ENCODE results near the gene USHBP1. TPM values are rescaled to one million over a fixed set of nuclear protein-coding genes. Genes with fewer than 3 reads are reported as not detected.
A peak's percentile ranks its signal among the peaks of the same experiment; 100 is the strongest.

The USHBP1 gene
- total RNA-seq, 1 donor from 2014 or later = not detected

- no peak overlapping the region for H3K27ac Mint-ChIP-seq (ENCODE audit: unreplicated experiment)
- H3K4me1 Mint-ChIP-seq (ENCODE audit: unreplicated experiment) = peaks cover 8% of the 10 kb centered on the region
- peaks cover 4% of the 10 kb centered on the region for H3K27me3 Mint-ChIP-seq (ENCODE audit: unreplicated experiment)
- H3K9me3 Mint-ChIP-seq (ENCODE audit: unreplicated experiment) = no peaks in the 10 kb centered on the region
- H3K4me3 Mint-ChIP-seq (ENCODE audit: unreplicated experiment) = no peak overlapping the region
- DNase-seq (ENCODE audit: extremely low spot score, unreplicated experiment) = no peak
- H3K36me3 Mint-ChIP-seq (ENCODE audit: unreplicated experiment) = no peaks in the 10 kb centered on the region
- TF ChIP-seq CTCF (IDR thresholded peaks at IDR 0.05) = no peak
Measured at GRCh38 chr19:17256130-17256529, 8.4 kb downstream of the USHBP1 start.

GRCh38 chr19:17255150-17255621 lies 9.4 kb downstream of the USHBP1 start:
- Mint-ChIP-seq H3K9me3 (ENCODE audit: unreplicated experiment) (no peaks in the 10 kb centered on the region), H3K27ac (ENCODE audit: unreplicated experiment) (no peak overlapping the region), H3K36me3 (ENCODE audit: unreplicated experiment) (no peaks in the 10 kb centered on the region), H3K27me3 (ENCODE audit: unreplicated experiment) (peaks cover 2% of the 10 kb centered on the region), H3K4me3 (ENCODE audit: unreplicated experiment) (no peak overlapping the region), H3K4me1 (ENCODE audit: unreplicated experiment) (peaks cover 8% of the 10 kb centered on the region)
- TF ChIP-seq CTCF (IDR thresholded peaks at IDR 0.05) = no peak
- DNase-seq (ENCODE audit: extremely low spot score, unreplicated experiment) = no peak

GRCh38 chr19:17254636-17255035 lies 9.9 kb downstream of the USHBP1 start:
- Mint-ChIP-seq H3K27me3 (ENCODE audit: unreplicated experiment) (peaks cover 2% of the 10 kb centered on the region), H3K4me3 (ENCODE audit: unreplicated experiment) (no peak overlapping the region), H3K27ac (ENCODE audit: unreplicated experiment) (no peak overlapping the region), H3K36me3 (ENCODE audit: unreplicated experiment) (no peaks in the 10 kb centered on the region), H3K4me1 (ENCODE audit: unreplicated experiment) (peaks cover 8% of the 10 kb centered on the region), H3K9me3 (ENCODE audit: unreplicated experiment) (no peaks in the 10 kb centered on the region)
- no peak for DNase-seq (ENCODE audit: extremely low spot score, unreplicated experiment)
- TF ChIP-seq CTCF (IDR thresholded peaks at IDR 0.05) = no peak

- H3K4me1 Mint-ChIP-seq (ENCODE audit: unreplicated experiment) = peaks cover 35% of the 10 kb centered on the region
- no peak for TF ChIP-seq CTCF (IDR thresholded peaks at IDR 0.05)
- no peaks in the 10 kb centered on the region for H3K27me3 Mint-ChIP-seq (ENCODE audit: unreplicated experiment)
- DNase-seq (ENCODE audit: extremely low spot score, unreplicated experiment) = no peak
- no peak overlapping the region for H3K4me3 Mint-ChIP-seq (ENCODE audit: unreplicated experiment)
- no peaks in the 10 kb centered on the region for H3K9me3 Mint-ChIP-seq (ENCODE audit: unreplicated experiment)
- H3K27ac Mint-ChIP-seq (ENCODE audit: unreplicated experiment) = peak overlapping the region; percentile 62
- no peaks in the 10 kb centered on the region for H3K36me3 Mint-ChIP-seq (ENCODE audit: unreplicated experiment)
Measured at GRCh38 chr19:17249887-17250548, 14.5 kb downstream of the USHBP1 start.

GRCh38 chr19:17248011-17248776 lies 16.4 kb downstream of the USHBP1 start:
- Mint-ChIP-seq H3K36me3 (ENCODE audit: unreplicated experiment) (no peaks in the 10 kb centered on the region), H3K4me3 (ENCODE audit: unreplicated experiment) (no peak overlapping the region), H3K27ac (ENCODE audit: unreplicated experiment) (no peak overlapping the region), H3K27me3 (ENCODE audit: unreplicated experiment) (no peaks in the 10 kb centered on the region), H3K4me1 (ENCODE audit: unreplicated experiment) (peaks cover 40% of the 10 kb centered on the region), H3K9me3 (ENCODE audit: unreplicated experiment) (no peaks in the 10 kb centered on the region)
- no peak for TF ChIP-seq CTCF (IDR thresholded peaks at IDR 0.05)
- no peak for DNase-seq (ENCODE audit: extremely low spot score, unreplicated experiment)

Data from osteocyte (in vitro differentiated cells).